Activated T-helper 2 cell treated with anti-CD3 and anti-CD28 coated beads, Interferon-gamma antibody, Interleukin-2, Interleukin-4, amounts not matched to agents 10 μg/mL and 5 μg/mL and 100 μg/mL, durations not matched to agents 14 hours and 24 hours and 36 hours (primary cell): ENCODE results near the gene MAP4K2. TPM values are rescaled to one million over a fixed set of nuclear protein-coding genes. Genes with fewer than 3 reads are reported as not detected.
A peak's percentile ranks its signal among the peaks of the same experiment; 100 is the strongest.

Source experiments
- DNase-seq: peaks from one replicate; pipeline ENCODE4 v3.0.0; 2021; ENCODE audit warnings: low spot score
- H3K27ac Mint-ChIP-seq: one replicate; pipeline ENCODE4 v1.8.0; 2021; ENCODE audit warnings: mixed read lengths
- H3K27me3 Mint-ChIP-seq: one replicate; pipeline ENCODE4 v1.8.0; 2021; ENCODE audit warnings: low read depth, mixed read lengths
- H3K36me3 Mint-ChIP-seq: one replicate; pipeline ENCODE4 v1.8.0; 2021; ENCODE audit warnings: low read depth, mixed read lengths
- H3K4me1 Mint-ChIP-seq: one replicate; pipeline ENCODE4 v1.8.0; 2021; ENCODE audit warnings: low read depth, mixed read lengths
- H3K4me3 Mint-ChIP-seq: one replicate; pipeline ENCODE4 v1.8.0; 2021; ENCODE audit warnings: low read depth, mild to moderate bottlenecking, moderate library complexity, mixed read lengths
- H3K9me3 Mint-ChIP-seq: one replicate; pipeline ENCODE4 v1.8.0; 2021; ENCODE audit warnings: mixed read lengths
- intact Hi-C: fragments of 100-400 bp; cut with micrococcal nuclease; formaldehyde crosslinking; loops from one replicate; pipeline ENCODE4 v1.15.1; 2023
- total RNA-seq: library from RNA; stranded (reverse); gene quantifications from 2 replicates; pipeline ENCODE4 v1.2.3, GENCODE V29; 2022

MAP4K2 gene
- total RNA-seq, 1 donor from 2014 or later, result 72.1 TPM

DNA sequence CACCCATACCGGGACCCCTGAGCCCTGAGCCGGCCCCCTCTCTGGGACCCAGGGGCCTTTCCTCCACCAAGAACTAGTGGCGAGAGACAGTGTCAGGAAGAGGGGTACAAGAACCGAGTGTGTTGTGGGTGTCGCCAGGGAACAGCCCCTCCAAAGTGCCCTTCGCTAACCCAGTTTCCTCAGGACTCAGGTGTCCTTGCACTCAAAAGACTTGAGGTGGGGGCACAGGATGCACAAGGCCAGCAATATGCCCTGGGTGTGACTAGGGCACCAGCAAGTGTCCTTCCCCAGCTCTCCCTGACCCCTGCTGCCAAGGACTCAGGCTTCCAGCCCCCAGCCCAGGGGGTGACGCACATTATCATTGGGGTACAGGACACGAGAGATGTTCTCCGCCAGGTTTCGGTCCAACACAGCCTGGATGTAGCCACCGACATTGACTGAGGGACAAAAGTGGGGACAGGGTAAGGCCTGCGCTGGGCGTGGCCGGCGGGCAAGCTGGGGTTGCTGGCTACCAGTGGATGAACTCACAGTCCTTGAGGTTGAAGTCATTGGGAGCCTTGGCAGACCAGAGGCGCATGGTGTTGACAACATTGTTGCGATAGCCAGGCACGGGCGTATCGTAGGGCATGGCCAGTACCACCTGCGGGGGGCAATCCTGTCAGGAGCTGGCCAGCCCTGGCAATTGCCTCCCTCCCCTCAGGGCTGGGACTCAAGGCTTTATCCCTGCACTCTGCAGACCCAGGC lies 47.9 kb downstream of the MAP4K2 start:
- peaks cover 32% of the 10 kb centered on the region for H3K36me3 Mint-ChIP-seq
- H3K4me1 Mint-ChIP-seq, result peaks cover 5% of the 10 kb centered on the region
- intact Hi-C loops, result no loop called here
- H3K9me3 Mint-ChIP-seq, result no peaks in the 10 kb centered on the region
- no peaks in the 10 kb centered on the region for H3K27me3 Mint-ChIP-seq
- H3K27ac Mint-ChIP-seq, result no peak overlapping the region
- no peak for DNase-seq
- H3K4me3 Mint-ChIP-seq, result no peak overlapping the region

DNA sequence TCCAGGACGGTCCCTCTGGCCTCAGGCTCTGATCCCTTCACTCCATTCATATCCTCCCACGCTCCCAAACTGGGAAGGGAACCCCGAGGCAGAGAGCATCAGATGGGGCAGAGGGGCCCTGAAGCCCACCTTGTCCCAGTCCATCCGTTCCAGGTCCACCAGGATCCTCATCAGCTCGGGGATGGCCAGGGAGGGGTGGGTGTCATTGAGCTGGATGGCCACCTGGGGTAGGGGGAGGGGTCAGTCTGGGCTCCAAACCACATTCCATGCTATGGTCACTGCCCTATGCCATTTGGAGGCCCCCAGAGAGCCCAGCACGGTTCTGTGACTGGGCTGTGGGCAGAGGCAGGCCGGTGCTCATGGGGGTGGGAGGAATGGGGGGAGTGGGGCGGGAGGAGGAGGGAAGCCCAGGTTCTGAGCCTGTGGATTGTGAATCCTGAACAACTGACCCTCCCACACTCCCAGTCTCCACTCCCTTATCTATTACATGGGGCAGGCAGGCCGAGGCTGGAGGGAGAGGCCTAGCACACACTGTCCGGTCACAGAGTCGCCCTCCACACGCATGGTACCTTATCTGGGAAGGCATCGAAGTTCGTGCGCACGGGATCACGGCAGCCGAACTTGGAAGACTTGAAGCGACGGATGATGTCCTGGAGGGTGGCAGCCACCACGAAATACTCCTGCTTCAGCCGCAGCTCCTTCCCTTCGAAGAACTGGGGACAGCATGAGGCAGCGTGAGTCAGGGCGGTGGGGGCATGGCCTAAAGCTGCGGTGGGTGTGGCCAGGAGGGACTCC lies 48.7 kb downstream of the MAP4K2 start:
- peaks cover 34% of the 10 kb centered on the region for H3K36me3 Mint-ChIP-seq
- H3K4me3 Mint-ChIP-seq, result no peak overlapping the region
- H3K27ac Mint-ChIP-seq, result no peak overlapping the region
- no peaks in the 10 kb centered on the region for H3K9me3 Mint-ChIP-seq
- no peaks in the 10 kb centered on the region for H3K27me3 Mint-ChIP-seq
- no peak for DNase-seq
- intact Hi-C loops, result no loop called here
- H3K4me1 Mint-ChIP-seq, result peaks cover 5% of the 10 kb centered on the region

DNA sequence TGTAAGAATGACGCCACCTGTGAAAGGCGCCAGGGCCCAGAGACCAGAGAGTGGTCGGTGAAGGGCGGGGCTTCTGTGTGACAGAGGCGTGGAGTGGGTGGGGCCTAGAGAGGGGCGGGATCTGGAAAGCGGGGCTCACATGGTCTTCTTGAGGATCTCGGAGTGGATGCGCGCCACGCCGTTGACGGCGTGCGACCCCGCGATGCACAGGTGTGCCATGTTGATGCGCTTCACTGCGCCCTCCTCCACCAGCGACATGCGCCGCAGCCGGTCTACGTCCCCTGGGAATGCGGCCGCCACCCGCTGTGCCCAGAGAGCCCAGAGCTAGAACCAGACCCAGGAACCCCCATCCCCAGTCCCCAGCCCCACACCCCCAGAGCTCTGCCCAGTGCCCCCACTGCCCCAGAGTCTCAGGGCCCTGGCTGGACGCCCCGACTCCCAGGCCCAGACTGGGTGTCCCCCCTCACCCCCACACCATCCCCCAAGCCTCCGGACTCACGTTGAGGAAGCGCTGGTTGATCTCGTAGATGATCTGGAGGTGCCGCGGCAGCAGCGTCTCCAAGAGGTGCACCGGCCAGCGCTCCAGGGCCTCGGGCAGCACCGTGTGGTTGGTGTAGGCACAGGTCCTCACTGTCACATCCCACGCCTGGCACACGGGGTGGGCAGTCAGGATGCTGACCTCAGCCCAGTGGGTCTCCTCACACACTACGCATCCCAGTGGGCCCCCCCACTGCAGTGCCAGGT lies 49.5 kb downstream of the MAP4K2 start:
- peaks cover 5% of the 10 kb centered on the region for H3K4me1 Mint-ChIP-seq
- no peak overlapping the region for H3K4me3 Mint-ChIP-seq
- no peaks in the 10 kb centered on the region for H3K9me3 Mint-ChIP-seq
- DNase-seq, result no peak
- intact Hi-C loops, result no loop called here
- peaks cover 34% of the 10 kb centered on the region for H3K36me3 Mint-ChIP-seq
- H3K27me3 Mint-ChIP-seq, result no peaks in the 10 kb centered on the region
- no peak overlapping the region for H3K27ac Mint-ChIP-seq

GRCh38 chr11:64753019-64753379 lies 50.0 kb downstream of the MAP4K2 start:
- Mint-ChIP-seq H3K27me3 (no peaks in the 10 kb centered on the region), H3K4me1 (peaks cover 5% of the 10 kb centered on the region), H3K9me3 (no peaks in the 10 kb centered on the region), H3K36me3 (peaks cover 34% of the 10 kb centered on the region), H3K4me3 (no peak overlapping the region), H3K27ac (no peak overlapping the region)
- DNase-seq, result no peak
- intact Hi-C loops, result no loop called here

GRCh38 chr11:64752175-64752970 lies 50.6 kb downstream of the MAP4K2 start:
- no peak for DNase-seq
- H3K36me3 Mint-ChIP-seq, result peaks cover 34% of the 10 kb centered on the region
- intact Hi-C loops, result no loop called here
- H3K4me3 Mint-ChIP-seq, result no peak overlapping the region
- H3K27me3 Mint-ChIP-seq, result no peaks in the 10 kb centered on the region
- no peaks in the 10 kb centered on the region for H3K9me3 Mint-ChIP-seq
- no peak overlapping the region for H3K27ac Mint-ChIP-seq
- peaks cover 5% of the 10 kb centered on the region for H3K4me1 Mint-ChIP-seq

DNA sequence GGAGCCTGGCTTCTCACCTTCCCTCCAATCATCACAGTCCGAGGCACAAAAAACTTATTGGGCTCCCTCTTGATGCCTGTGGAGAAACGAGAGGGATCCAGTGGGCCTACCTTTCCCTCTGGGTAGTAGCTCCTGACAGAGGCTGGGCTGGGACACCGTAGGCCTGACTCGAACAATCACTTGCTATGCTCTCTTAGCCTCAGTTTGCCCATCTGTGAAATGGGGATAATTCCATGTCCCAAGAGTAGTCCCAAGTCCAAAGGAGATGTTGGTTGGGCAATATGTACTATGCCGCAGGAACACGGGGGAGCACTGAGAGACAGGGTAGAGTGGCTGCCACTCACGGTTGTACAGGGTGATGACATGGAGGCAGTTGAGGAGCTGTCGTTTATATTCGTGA lies 51.4 kb downstream of the MAP4K2 start:
- Mint-ChIP-seq H3K36me3 (peaks cover 34% of the 10 kb centered on the region), H3K27me3 (no peaks in the 10 kb centered on the region), H3K4me3 (no peak overlapping the region), H3K9me3 (no peaks in the 10 kb centered on the region), H3K4me1 (peaks cover 5% of the 10 kb centered on the region), H3K27ac (no peak overlapping the region)
- intact Hi-C loops, result no loop called here
- no peak for DNase-seq

DNA sequence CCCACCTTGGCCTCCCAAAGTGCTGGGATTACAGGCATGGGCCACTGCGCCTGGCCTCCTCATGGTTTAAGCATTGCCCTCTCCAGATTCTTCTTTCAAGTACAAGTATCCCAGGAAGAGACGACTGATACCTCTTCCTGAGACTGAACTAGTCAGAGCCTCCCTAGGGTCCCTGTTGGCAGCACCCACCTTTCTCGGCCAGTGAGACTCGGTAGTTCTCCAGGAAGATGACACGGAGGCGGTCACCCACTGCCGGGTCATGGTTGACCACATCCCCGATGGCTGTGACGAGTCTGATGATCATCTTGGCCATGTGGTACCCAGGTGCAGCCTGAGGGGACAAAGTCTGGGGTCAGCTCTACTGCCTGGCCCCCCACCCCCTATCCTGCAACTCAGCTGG lies 51.9 kb downstream of the MAP4K2 start:
- peaks cover 5% of the 10 kb centered on the region for H3K4me1 Mint-ChIP-seq
- H3K4me3 Mint-ChIP-seq, result no peak overlapping the region
- no peaks in the 10 kb centered on the region for H3K9me3 Mint-ChIP-seq
- peaks cover 34% of the 10 kb centered on the region for H3K36me3 Mint-ChIP-seq
- DNase-seq, result no peak
- intact Hi-C loops, result no loop called here
- no peak overlapping the region for H3K27ac Mint-ChIP-seq
- H3K27me3 Mint-ChIP-seq, result no peaks in the 10 kb centered on the region

DNA sequence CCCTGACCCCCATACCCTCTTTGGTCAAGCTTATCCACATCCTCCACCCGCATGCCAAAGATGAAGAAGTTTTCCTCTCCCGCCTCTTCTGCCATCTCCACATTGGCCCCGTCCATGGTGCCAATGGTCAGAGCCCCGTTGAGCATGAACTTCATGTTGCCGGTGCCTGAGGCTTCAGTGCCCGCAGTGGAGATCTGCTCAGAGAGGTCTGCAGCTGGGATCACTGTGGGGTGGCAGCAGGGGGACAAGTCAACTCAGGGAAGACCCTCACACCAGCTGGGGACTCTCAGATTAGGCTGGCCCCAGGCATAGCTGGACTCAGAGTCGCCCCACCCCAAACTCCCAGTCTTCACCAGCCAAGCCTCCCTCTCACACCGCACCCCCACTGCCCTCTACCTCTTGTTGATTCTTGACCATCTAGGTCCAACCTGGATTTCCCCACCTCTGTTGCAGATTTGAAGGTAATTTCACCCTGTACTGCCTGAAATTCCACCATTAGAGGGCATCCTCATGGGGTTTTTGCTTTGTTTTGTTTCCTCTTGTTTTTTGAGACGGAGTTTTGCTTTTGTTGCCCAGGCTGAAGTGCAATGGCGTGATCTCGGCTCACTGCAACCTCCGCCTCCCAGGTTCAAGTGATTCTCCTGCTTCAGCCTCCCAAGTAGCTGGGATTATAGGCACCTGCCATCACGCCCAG lies 52.5 kb downstream of the MAP4K2 start:
- Mint-ChIP-seq H3K4me3 (no peak overlapping the region), H3K27ac (no peak overlapping the region)
- no peak for DNase-seq

DNA sequence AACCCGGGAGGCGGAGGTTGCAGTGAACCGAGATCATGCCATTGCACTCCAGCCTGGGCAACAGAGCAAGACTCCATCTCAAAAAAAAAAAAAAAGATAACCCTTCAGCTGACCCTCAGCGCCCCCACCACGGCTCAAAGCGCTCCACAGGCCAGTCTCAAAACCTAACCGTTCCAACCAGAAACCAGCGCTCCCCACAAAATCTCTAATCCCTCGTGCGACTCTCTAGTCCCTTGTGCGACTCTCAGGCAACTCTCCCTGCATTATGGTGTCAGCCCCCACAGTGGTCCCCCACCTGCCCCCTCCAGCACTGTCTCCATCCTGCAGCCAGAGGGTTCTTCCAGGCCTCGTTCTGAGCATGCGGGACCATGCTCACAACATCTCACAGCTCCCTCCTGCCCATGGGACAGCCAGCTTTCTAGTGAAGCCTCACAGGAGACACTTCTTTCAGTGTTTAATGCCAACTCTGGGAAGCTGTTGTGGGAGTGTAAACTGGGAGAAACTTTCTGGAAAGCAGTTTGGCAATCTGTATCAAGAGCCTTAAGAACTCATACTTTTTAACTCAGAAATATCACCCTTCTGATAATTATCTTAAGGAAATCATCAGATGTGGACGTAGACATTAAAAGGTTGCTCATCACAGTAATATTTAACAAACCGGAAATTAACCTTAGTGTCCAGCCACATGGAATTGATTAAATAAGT lies 54.9 kb downstream of the MAP4K2 start:
- Mint-ChIP-seq H3K36me3 (peaks cover 31% of the 10 kb centered on the region), H3K27me3 (no peaks in the 10 kb centered on the region), H3K9me3 (no peaks in the 10 kb centered on the region), H3K27ac (peak overlapping the region; percentile 17), H3K4me1 (peaks cover 19% of the 10 kb centered on the region), H3K4me3 (no peak overlapping the region)
- DNase-seq, result no peak
- intact Hi-C loops, result no loop called here

More for the DNA sequence above, 52.5 kb downstream of the MAP4K2 start:
- Mint-ChIP-seq H3K9me3 (no peaks in the 10 kb centered on the region), H3K36me3 (peaks cover 34% of the 10 kb centered on the region), H3K4me1 (peaks cover 8% of the 10 kb centered on the region), H3K27me3 (no peaks in the 10 kb centered on the region)
- intact Hi-C loops, result no loop called here

GRCh38 chr11:64746486-64746885 lies 56.5 kb downstream of the MAP4K2 start:
- Mint-ChIP-seq H3K27me3 (no peaks in the 10 kb centered on the region), H3K9me3 (no peaks in the 10 kb centered on the region), H3K4me1 (peaks cover 22% of the 10 kb centered on the region), H3K27ac (peak overlapping the region; percentile 35), H3K36me3 (peaks cover 19% of the 10 kb centered on the region), H3K4me3 (peak overlapping the region; percentile 17)
- intact Hi-C loops, result no loop called here
- no peak for DNase-seq

GRCh38 chr11:64745521-64746328 lies 57.3 kb downstream of the MAP4K2 start:
- intact Hi-C loops, result loop anchor here (2.0 kb wide), 2 partner anchors 21 to 33 kb away; partner anchors contain the start of gene SF1
- Mint-ChIP-seq H3K27me3 (no peaks in the 10 kb centered on the region), H3K4me3 (peak overlapping the region; percentile 83), H3K9me3 (no peaks in the 10 kb centered on the region), H3K27ac (peak overlapping the region; percentile 88), H3K4me1 (peaks cover 23% of the 10 kb centered on the region), H3K36me3 (peaks cover 20% of the 10 kb centered on the region)
- DNase-seq, result peak; percentile 83
